Trophoblast cell (in vitro differentiated cells and primary cell): Measurements from ENCODE around the gene MPPE1.

Experiments
- DNase-seq, 2 donors: peaks; one replicate each; pipeline ENCODE4 v3.0.0-alpha.2; 2016
- H2AFZ ChIP-seq: 2 replicates; pipeline ENCODE4 v1.6.1; 2013; ENCODE audit warnings: low read length, moderate library complexity, mild to moderate bottlenecking; ENCODE audit not compliant: insufficient read depth, poor library complexity
- H2AK5ac ChIP-seq: 2 replicates; pipeline ENCODE4 v1.6.1; 2013; ENCODE audit warnings: mild to moderate bottlenecking, low read length
- H2BK120ac ChIP-seq: 2 replicates; pipeline ENCODE4 v1.6.1; 2013; ENCODE audit warnings: low read length, mild to moderate bottlenecking, moderate library complexity; ENCODE audit not compliant: insufficient read depth, poor library complexity
- H2BK12ac ChIP-seq: 2 replicates; pipeline ENCODE4 v1.6.1; 2013; ENCODE audit warnings: mild to moderate bottlenecking, low read length, moderate library complexity
- H2BK5ac ChIP-seq: 2 replicates; pipeline ENCODE4 v1.6.1; 2013; ENCODE audit warnings: low read length, low read depth, moderate library complexity, mild to moderate bottlenecking; ENCODE audit not compliant: poor library complexity
- H3K14ac ChIP-seq: 2 replicates; pipeline ENCODE4 v1.6.1; 2013; ENCODE audit warnings: mild to moderate bottlenecking, low read length
- H3K18ac ChIP-seq: 2 replicates; pipeline ENCODE4 v1.6.1; 2013; ENCODE audit warnings: mild to moderate bottlenecking, low read length
- H3K23ac ChIP-seq: 2 replicates; pipeline ENCODE4 v1.6.1; 2013; ENCODE audit warnings: low read length
- H3K27ac ChIP-seq: 2 replicates; pipeline ENCODE4 v1.5.1; 2013; ENCODE audit warnings: low read depth, mild to moderate bottlenecking, inconsistent platforms, low read length, moderate library complexity
- H3K27me3 ChIP-seq: 2 replicates; pipeline ENCODE4 v1.6.1; 2013; ENCODE audit warnings: inconsistent platforms, mild to moderate bottlenecking, low read length, moderate library complexity; ENCODE audit not compliant: insufficient read depth
- H3K36me3 ChIP-seq, 2 experiments: 1 replicate in 1 of 2; 2 replicates in 1 of 2; pipeline ENCODE4 v1.6.1; 2013; ENCODE audit warnings: low read length in 2 of 2, mild to moderate bottlenecking in 2 of 2, moderate library complexity in 1 of 2; ENCODE audit not compliant: insufficient read depth in 2 of 2, control insufficient read depth in 1 of 2
- H3K4ac ChIP-seq: 2 replicates; pipeline ENCODE4 v1.6.1; 2013; ENCODE audit warnings: low read depth, mild to moderate bottlenecking, low read length, moderate library complexity
- H3K4me1 ChIP-seq, 2 experiments: 1 replicate in 1 of 2; 2 replicates in 1 of 2; pipeline ENCODE4 v1.6.1; 2013; ENCODE audit warnings: low read length in 2 of 2, mild to moderate bottlenecking in 2 of 2, moderate library complexity in 1 of 2; ENCODE audit not compliant: insufficient read depth in 2 of 2, control insufficient read depth in 1 of 2
- H3K4me2 ChIP-seq: 2 replicates; pipeline ENCODE4 v1.6.1; 2013; ENCODE audit warnings: inconsistent platforms, mild to moderate bottlenecking, low read length, moderate library complexity
- H3K4me3 ChIP-seq: 2 replicates; pipeline ENCODE4 v1.5.1; 2013; ENCODE audit warnings: mild to moderate bottlenecking, low read depth, low read length, inconsistent platforms
- H3K79me1 ChIP-seq: one replicate; pipeline ENCODE4 v1.6.1; 2013; ENCODE audit warnings: low read length
- H3K79me2 ChIP-seq: 2 replicates; pipeline ENCODE4 v1.6.1; 2013; ENCODE audit warnings: low read length, mild to moderate bottlenecking; ENCODE audit not compliant: control insufficient read depth, insufficient read depth, poor library complexity
- H3K9ac ChIP-seq: 2 replicates; pipeline ENCODE4 v1.6.1; 2013; ENCODE audit warnings: mild to moderate bottlenecking, low read length
- H3K9me3 ChIP-seq: 2 replicates; pipeline ENCODE4 v1.6.1; 2013; ENCODE audit warnings: low read depth, mild to moderate bottlenecking, control low read depth, inconsistent platforms, low read length; ENCODE audit not compliant: insufficient read depth
- H4K12ac ChIP-seq: 2 replicates; pipeline ENCODE4 v1.6.1; 2013; ENCODE audit warnings: low read depth, mild to moderate bottlenecking, low read length, moderate library complexity
- H4K8ac ChIP-seq: 2 replicates; pipeline ENCODE4 v1.6.1; 2013; ENCODE audit warnings: low read depth, mild to moderate bottlenecking, low read length, moderate library complexity
- H4K91ac ChIP-seq: one replicate; pipeline ENCODE4 v1.6.1; 2013; ENCODE audit warnings: low read depth, mild to moderate bottlenecking, low read length, moderate library complexity
- WGBS: extraction: QIAGEN DNeasy Blood & Tissue Kit; methylation state at CpG from one replicate; pipeline ENCODE4 v1.1.7; 2013; ENCODE audit warnings: missing lambda C conversion rate; ENCODE audit not compliant: insufficient read length, insufficient coverage; ENCODE audit errors: extremely low coverage; 5-methylcytosine and 5-hydroxymethylcytosine counted together

Gene MPPE1

GRCh38 chr18:11955239-11956029 is 47.3 kb upstream of the MPPE1 start:
- H2BK5ac ChIP-seq = peak overlapping the region; percentile 17
- peak overlapping the region; percentile 66 for H4K91ac ChIP-seq
- H4K8ac ChIP-seq = peak overlapping the region; percentile 13
- no peak overlapping the region for H3K4ac ChIP-seq
- no peak overlapping the region for H3K4me2 ChIP-seq
- H3K18ac ChIP-seq = no peak overlapping the region
- no peak overlapping the region for H3K23ac ChIP-seq
- no peaks in the 10 kb centered on the region for H3K79me2 ChIP-seq
- peak overlapping the region; percentile 45 for H3K14ac ChIP-seq
- peak overlapping the region; percentile 82 for H2BK120ac ChIP-seq
- WGBS = no CpG with 5 or more reads among the region's 8 CpGs
- H3K9me3 ChIP-seq = peaks cover 5% of the 10 kb centered on the region
- no peak overlapping the region for H2AFZ ChIP-seq
- no peak overlapping the region for H2AK5ac ChIP-seq
- DNase-seq = peak; percentile 27 to 78
- H3K79me1 ChIP-seq = peaks cover 10% of the 10 kb centered on the region
- H2BK12ac ChIP-seq = peak overlapping the region; percentile 27
- no peak overlapping the region for H3K4me3 ChIP-seq
- H3K27me3 ChIP-seq = no peaks in the 10 kb centered on the region
- no peaks in the 10 kb centered on the region for H3K36me3 ChIP-seq
- peak overlapping the region; percentile 75 for H3K27ac ChIP-seq
- H3K4me1 ChIP-seq = peaks cover 5 to 8% of the 10 kb centered on the region in 2 experiments
- no peak overlapping the region for H4K12ac ChIP-seq
- H3K9ac ChIP-seq = no peak overlapping the region

DNA sequence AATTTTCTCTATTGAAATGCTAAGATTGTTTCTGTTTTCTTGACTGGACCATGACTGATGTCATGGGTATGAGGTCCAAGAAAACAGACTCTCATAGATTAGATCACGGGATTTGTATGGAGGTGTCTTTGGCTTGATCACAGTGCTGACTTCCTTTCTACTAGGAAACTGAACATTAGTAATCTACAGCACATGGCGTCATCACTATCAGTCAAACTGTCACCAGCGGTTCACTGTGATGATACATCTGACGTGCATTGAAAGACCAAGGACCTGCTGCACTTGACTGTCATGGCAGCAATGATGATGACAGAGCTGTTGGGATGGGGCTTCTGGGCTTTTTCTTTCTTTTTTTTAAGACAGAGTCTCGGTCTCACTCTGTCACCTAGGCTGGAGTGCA is 45.0 kb upstream of the MPPE1 start:
- Histone ChIP-seq H3K36me3 (no peaks in the 10 kb centered on the region), H2BK12ac (no peak overlapping the region), H3K23ac (no peak overlapping the region), H2BK120ac (no peak overlapping the region), H3K4me1 (peaks cover 9 to 11% of the 10 kb centered on the region in 2 experiments), H4K91ac (no peak overlapping the region), H3K79me1 (peaks cover 12% of the 10 kb centered on the region), H2AFZ (no peak overlapping the region), H2BK5ac (no peak overlapping the region), H3K4ac (no peak overlapping the region), H3K27ac (no peak overlapping the region), H3K14ac (no peak overlapping the region), H3K18ac (no peak overlapping the region), H4K12ac (no peak overlapping the region), H3K9ac (no peak overlapping the region), H3K9me3 (peaks cover 5% of the 10 kb centered on the region), H3K4me2 (no peak overlapping the region), H4K8ac (no peak overlapping the region), H3K27me3 (no peaks in the 10 kb centered on the region), H3K79me2 (no peaks in the 10 kb centered on the region), H2AK5ac (no peak overlapping the region), H3K4me3 (no peak overlapping the region)
- no CpG with 5 or more reads among the region's 5 CpGs for WGBS
- no peak for DNase-seq

DNA sequence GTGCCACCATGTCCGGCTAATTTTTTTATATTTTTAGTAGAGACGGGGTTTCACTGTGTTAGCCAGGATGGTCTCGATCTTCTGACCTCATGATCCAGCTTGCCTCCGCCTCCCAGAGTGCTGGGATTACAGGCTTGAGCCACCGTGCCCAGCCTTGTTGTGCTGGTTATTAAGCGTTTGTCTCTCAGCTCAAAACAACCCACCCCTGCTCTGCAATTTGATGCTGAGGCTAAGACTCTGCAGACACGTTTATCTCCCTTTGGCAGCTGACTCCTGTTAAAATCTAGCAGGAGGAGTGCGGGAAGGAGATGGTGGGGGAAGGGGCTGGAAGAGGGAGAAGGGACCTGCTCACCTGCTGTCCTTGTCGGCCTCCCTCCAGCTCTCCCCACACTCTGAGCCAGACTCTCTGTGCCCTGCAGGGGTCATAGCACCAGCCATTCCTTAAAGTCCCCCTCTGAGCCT is 43.3 kb upstream of the MPPE1 start:
- Histone ChIP-seq H3K23ac (no peak overlapping the region), H3K79me2 (no peaks in the 10 kb centered on the region), H3K79me1 (peaks cover 21% of the 10 kb centered on the region), H3K9me3 (peaks cover 2% of the 10 kb centered on the region), H3K4me3 (no peak overlapping the region), H2BK5ac (no peak overlapping the region), H2AFZ (no peak overlapping the region), H4K8ac (peak overlapping the region; percentile 42), H2BK12ac (no peak overlapping the region), H4K12ac (no peak overlapping the region), H3K18ac (no peak overlapping the region), H3K4me1 (peaks cover 17 to 20% of the 10 kb centered on the region in 2 experiments), H3K14ac (no peak overlapping the region), H2BK120ac (no peak overlapping the region), H3K27ac (no peak overlapping the region), H3K4me2 (no peak overlapping the region), H3K9ac (no peak overlapping the region), H3K27me3 (no peaks in the 10 kb centered on the region), H4K91ac (no peak overlapping the region), H2AK5ac (no peak overlapping the region), H3K36me3 (no peaks in the 10 kb centered on the region), H3K4ac (no peak overlapping the region)
- WGBS = no CpG with 5 or more reads among the region's 9 CpGs
- DNase-seq = no peak

GRCh38 chr18:11950824-11951223 is 42.7 kb upstream of the MPPE1 start:
- WGBS = no CpG with 5 or more reads among the region's 5 CpGs
- peak overlapping the region; percentile 82 for H2BK12ac ChIP-seq

More at GRCh38 chr18:11950824-11951223, 42.7 kb upstream of the MPPE1 start:
- H3K36me3 ChIP-seq = no peaks in the 10 kb centered on the region
- peaks cover 22% of the 10 kb centered on the region for H3K79me1 ChIP-seq
- H2BK5ac ChIP-seq = no peak overlapping the region
- H3K18ac ChIP-seq = no peak overlapping the region
- H2AK5ac ChIP-seq = peak overlapping the region; percentile 75
- no peak overlapping the region for H3K4me3 ChIP-seq
- H3K4ac ChIP-seq = no peak overlapping the region
- H3K79me2 ChIP-seq = no peaks in the 10 kb centered on the region
- no peak overlapping the region for H2AFZ ChIP-seq
- H3K4me2 ChIP-seq = no peak overlapping the region
- H3K23ac ChIP-seq = no peak overlapping the region
- H4K8ac ChIP-seq = no peak overlapping the region
- no peak overlapping the region for H3K27ac ChIP-seq
- peaks cover 23 to 26% of the 10 kb centered on the region in 2 experiments for H3K4me1 ChIP-seq
- H3K14ac ChIP-seq = no peak overlapping the region
- H3K27me3 ChIP-seq = no peaks in the 10 kb centered on the region
- no peak overlapping the region for H4K91ac ChIP-seq
- H2BK120ac ChIP-seq = no peak overlapping the region
- no peak for DNase-seq
- H3K9me3 ChIP-seq = no peaks in the 10 kb centered on the region
- no peak overlapping the region for H3K9ac ChIP-seq
- no peak overlapping the region for H4K12ac ChIP-seq
